Lung (tissue), 12 donors: ENCODE data around the gene SLC25A36. TPM values are rescaled to one million over a fixed set of nuclear protein-coding genes. Genes with fewer than 3 reads are reported as not detected.
"Not testable (repeated sequence)": the region's sequence is repeated elsewhere in the genome, so short reads cannot be mapped to it uniquely, and the experiment has no call there.

Experiments
- ATAC-seq: fragments of 200-7000 bp; cut with Tn5 transposase; one replicate; pipeline ENCODE4 v1.9.1; 2020; ENCODE audit warnings: moderate number of reproducible peaks; ENCODE audit not compliant: insufficient read depth, low FRiP score
- DNase-seq, 3 donors: peaks; one replicate each; pipeline ENCODE4 v3.0.0-alpha.2; 2013 to 2017
- H3K27ac ChIP-seq, 2 donors: one replicate each; pipeline ENCODE4 v1.5.1; 2013; ENCODE audit warnings: mild to moderate bottlenecking in 2 of 2, moderate library complexity in 2 of 2, control low read depth in 1 of 2, inconsistent platforms in 1 of 2, low read depth in 1 of 2, low read length in 1 of 2
- H3K27me3 ChIP-seq, 3 donors: one replicate each; pipeline ENCODE4 v1.5.1; 2013; ENCODE audit warnings: low read length in 2 of 3; ENCODE audit not compliant: control insufficient read depth in 3 of 3, insufficient read depth in 3 of 3
- H3K36me3 ChIP-seq, 4 donors: one replicate each; pipeline ENCODE4 v1.5.1; 2013; ENCODE audit warnings: low read length in 4 of 4, mild to moderate bottlenecking in 1 of 4, moderate library complexity in 1 of 4; ENCODE audit not compliant: control insufficient read depth in 4 of 4, insufficient read depth in 4 of 4
- H3K4me1 ChIP-seq, 5 donors: one replicate each; pipeline ENCODE4 v1.5.1; 2013; ENCODE audit warnings: low read length in 5 of 5, mild to moderate bottlenecking in 2 of 5, moderate library complexity in 1 of 5; ENCODE audit not compliant: control insufficient read depth in 5 of 5, insufficient read depth in 5 of 5
- H3K4me3 ChIP-seq: one replicate; pipeline ENCODE4 v1.5.1; 2013; ENCODE audit warnings: mild to moderate bottlenecking, control low read depth, moderate library complexity
- H3K9ac ChIP-seq, 2 donors: one replicate each; pipeline ENCODE4 v1.5.1; 2013; ENCODE audit warnings: low read length in 2 of 2, control low read depth in 1 of 2; ENCODE audit not compliant: insufficient read depth in 1 of 2
- H3K9me3 ChIP-seq, 4 donors: one replicate each; pipeline ENCODE4 v1.5.1; 2013; ENCODE audit warnings: low read length in 3 of 4, mild to moderate bottlenecking in 1 of 4, moderate library complexity in 1 of 4; ENCODE audit not compliant: control insufficient read depth in 4 of 4, insufficient read depth in 3 of 4
- WGBS, 2 donors: extraction: QIAGEN DNeasy Blood & Tissue Kit; methylation state at CpG; one replicate each; pipeline ENCODE4 v1.1.7; 2013; 5-methylcytosine and 5-hydroxymethylcytosine counted together
- polyA plus RNA-seq, 2 donors: library from polyadenylated mRNA; stranded (reverse); fragments of 200-250 nt; gene quantifications; one replicate each; pipeline ENCODE4 v1.2.1, GENCODE V29; 2013
- total RNA-seq, 2 donors: library from RNA; depleted of rRNA in 1 of 2; stranded (reverse); fragments of >200 nt in 1 of 2; gene quantifications; one replicate each; pipeline ENCODE4 v1.2.1, GENCODE V29; 2014 to 2021
- TF ChIP-seq, protein P1 (sequence below): IDR thresholded peaks from 2 replicates; pipeline ENCODE4 v1.5.1; 2012; ENCODE audit warnings: mild to moderate bottlenecking; ENCODE audit errors: control extremely low read depth, extremely low read depth
- donor health status: control.
- donor health status: control.
- donor health status: Bipolar disorder and iron deficiency.
- donor health status: healthy.
- donor health status: DM: yes; HTN: yes; CAD: no.

The SLC25A36 gene
- total and polyA plus RNA-seq, 4 donors = 16.9 to 289 (median 55.2) TPM

DNA sequence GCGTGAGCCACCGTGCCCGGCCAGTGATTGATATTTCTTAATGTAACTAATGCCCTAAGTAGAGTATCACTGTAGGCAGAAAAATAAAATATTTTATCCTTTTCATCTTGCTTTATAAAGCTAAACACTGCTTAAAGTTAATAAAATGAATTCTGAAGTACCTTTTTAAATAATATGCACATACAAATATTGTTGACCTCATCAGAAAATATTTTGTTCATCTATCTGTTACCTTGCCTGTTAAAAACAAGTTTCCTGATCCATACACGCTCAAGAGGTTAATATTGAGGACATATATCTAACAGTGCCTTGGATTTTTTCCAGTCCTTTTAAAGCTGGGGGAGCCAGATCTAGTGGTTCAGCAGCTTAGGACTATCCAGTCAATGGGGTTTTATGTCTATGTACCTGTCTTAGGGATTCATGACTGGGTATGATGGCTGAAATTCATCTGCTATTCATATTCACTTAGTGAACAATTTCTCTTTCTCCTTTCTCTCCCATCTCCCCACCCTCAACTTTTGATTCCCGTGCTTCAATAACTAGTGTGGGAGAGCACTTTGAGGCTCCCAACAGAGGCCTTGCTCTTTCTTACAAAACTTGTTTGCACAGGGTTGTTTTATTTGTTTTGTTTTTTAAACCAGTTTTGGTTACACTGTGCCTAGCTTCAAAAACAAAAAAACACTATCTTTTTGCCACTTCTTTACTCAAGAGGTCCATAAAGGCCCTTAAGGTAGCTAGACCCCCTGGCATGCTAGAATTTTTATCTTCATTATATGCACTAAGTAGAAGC lies 7.0 kb downstream of the SLC25A36 start:
- peaks cover 6 to 40% (median 32%) of the 10 kb centered on the region in 5 donors for H3K4me1 ChIP-seq
- ATAC-seq (no peak), DNase-seq (no peak)
- H3K4me3 ChIP-seq = no peak overlapping the region
- 88 to 90% methylated on average over 5 of the region's 5 CpGs for WGBS, 2 donors
- peaks cover 0 to 2% (median 0%) of the 10 kb centered on the region in 4 donors for H3K36me3 ChIP-seq
- no peaks in the 10 kb centered on the region for H3K9me3 ChIP-seq
- H3K9ac ChIP-seq = no peak overlapping the region
- no peaks in the 10 kb centered on the region for H3K27me3 ChIP-seq
- TF ChIP-seq, protein P1, sequence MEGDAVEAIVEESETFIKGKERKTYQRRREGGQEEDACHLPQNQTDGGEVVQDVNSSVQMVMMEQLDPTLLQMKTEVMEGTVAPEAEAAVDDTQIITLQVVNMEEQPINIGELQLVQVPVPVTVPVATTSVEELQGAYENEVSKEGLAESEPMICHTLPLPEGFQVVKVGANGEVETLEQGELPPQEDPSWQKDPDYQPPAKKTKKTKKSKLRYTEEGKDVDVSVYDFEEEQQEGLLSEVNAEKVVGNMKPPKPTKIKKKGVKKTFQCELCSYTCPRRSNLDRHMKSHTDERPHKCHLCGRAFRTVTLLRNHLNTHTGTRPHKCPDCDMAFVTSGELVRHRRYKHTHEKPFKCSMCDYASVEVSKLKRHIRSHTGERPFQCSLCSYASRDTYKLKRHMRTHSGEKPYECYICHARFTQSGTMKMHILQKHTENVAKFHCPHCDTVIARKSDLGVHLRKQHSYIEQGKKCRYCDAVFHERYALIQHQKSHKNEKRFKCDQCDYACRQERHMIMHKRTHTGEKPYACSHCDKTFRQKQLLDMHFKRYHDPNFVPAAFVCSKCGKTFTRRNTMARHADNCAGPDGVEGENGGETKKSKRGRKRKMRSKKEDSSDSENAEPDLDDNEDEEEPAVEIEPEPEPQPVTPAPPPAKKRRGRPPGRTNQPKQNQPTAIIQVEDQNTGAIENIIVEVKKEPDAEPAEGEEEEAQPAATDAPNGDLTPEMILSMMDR = no peak
- no peak overlapping the region for H3K27ac ChIP-seq

DNA sequence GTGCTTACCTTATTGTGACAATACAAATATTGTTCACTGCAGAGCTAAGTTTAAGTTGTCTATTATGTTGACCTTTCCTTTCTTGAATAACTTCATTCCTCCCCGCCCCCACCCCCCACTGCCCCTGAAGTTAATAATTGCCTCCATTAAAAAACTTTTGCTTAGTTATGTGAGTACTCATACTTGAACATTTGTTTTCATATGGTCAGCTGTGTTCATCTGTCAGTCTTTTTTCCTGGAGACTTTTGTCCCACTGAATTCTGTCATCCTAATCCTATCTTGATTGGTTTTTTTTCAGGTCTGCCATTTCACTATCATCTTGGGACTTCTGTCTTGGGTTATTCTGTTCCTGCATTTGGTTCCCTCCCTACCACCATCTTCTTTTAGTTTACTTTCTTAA lies 8.5 kb downstream of the SLC25A36 start:
- no peaks in the 10 kb centered on the region for H3K27me3 ChIP-seq
- H3K27ac ChIP-seq = no peak overlapping the region
- DNase-seq (peak in 1 of 3 donors; percentile 32), ATAC-seq (no peak)
- peaks cover 7 to 34% (median 21%) of the 10 kb centered on the region in 5 donors for H3K4me1 ChIP-seq
- WGBS, 2 donors = 80 to 92% methylated on average over 1 of the region's 1 CpG
- peaks cover 0 to 2% (median 0%) of the 10 kb centered on the region in 4 donors for H3K36me3 ChIP-seq
- no peak overlapping the region for H3K4me3 ChIP-seq
- peak overlapping the region in 1 of 2 donors; percentile 47 for H3K9ac ChIP-seq
- TF ChIP-seq, protein P1 = no peak
- H3K9me3 ChIP-seq = no peaks in the 10 kb centered on the region

DNA sequence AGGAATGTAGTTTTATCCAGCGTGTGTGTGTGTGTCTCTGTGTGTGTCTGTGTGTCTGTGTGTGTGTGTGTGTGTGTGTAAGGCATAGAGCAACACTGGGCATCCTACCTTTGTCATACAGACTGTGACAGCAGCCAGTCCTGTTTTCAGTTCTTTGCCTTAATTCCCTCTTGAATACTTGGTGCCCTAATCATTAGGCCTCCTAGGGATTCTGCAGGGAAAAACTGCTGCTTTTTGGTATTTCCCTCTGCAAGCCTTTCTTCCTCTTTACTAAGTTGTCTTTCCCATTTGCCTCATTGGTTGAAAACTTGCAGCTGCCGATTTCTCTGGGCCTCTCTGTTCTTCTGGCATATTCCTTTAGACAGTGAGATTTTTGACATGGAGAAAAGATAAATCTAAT lies 9.2 kb downstream of the SLC25A36 start:
- H3K9me3 ChIP-seq = no peaks in the 10 kb centered on the region
- no peaks in the 10 kb centered on the region for H3K27me3 ChIP-seq
- H3K4me3 ChIP-seq = no peak overlapping the region
- H3K4me1 ChIP-seq = peaks cover 8 to 39% (median 18%) of the 10 kb centered on the region in 5 donors
- ATAC-seq = no peak
- H3K27ac ChIP-seq = no peak overlapping the region
- 64 to 70% methylated on average over 2 of the region's 2 CpGs for WGBS, 2 donors
- no peak for DNase-seq
- TF ChIP-seq, protein P1 = no peak
- no peaks in the 10 kb centered on the region for H3K36me3 ChIP-seq
- peak overlapping the region in 1 of 2 donors; percentile 47 for H3K9ac ChIP-seq

DNA sequence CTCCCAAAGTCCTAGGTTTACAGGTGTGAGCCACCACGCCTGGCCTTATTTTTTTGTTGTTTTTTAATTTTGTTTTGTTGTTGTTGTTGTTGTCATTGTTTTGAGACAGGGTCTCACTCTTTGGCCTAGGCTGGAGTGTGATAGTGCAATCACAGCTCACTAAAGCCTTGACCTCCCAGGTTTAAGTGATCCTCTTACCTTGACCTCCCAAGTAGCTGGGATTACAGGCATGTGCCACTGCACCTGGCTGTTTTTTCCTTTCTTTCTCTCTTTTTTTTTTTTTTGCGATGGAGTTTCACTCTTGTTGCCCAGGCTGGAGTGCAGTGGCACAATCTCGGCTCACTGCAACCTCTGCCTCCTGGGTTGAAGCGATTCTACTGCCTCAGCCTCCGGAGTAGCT lies 10.1 kb downstream of the SLC25A36 start:
- H3K27me3 ChIP-seq, ATAC-seq, H3K9ac ChIP-seq, H3K9me3 ChIP-seq, DNase-seq, H3K4me3 ChIP-seq, H3K27ac ChIP-seq, H3K36me3 ChIP-seq: not testable (repeated sequence)
- 81 to 89% methylated on average over 5 of the region's 5 CpGs for WGBS, 2 donors
- H3K4me1 ChIP-seq = peaks cover 8 to 48% (median 18%) of the 10 kb centered on the region in 5 donors
